Mesodermal cell (in vitro differentiated cells): ENCODE results near the gene TMEM231.
"Not testable (repeated sequence)": the region's sequence is repeated elsewhere in the genome, so short reads cannot be mapped to it uniquely, and the experiment has no call there.

Experiments used
- H3K27ac ChIP-seq: 2 replicates; pipeline ENCODE4 v1.7.0; 2013; ENCODE audit warnings: mild to moderate bottlenecking, low read depth, low read length, moderate library complexity; ENCODE audit not compliant: severe bottlenecking
- H3K36me3 ChIP-seq: 2 replicates; pipeline ENCODE4 v1.7.1; 2013; ENCODE audit warnings: mild to moderate bottlenecking, low read length, moderate library complexity; ENCODE audit not compliant: control insufficient read depth, insufficient read depth
- H3K4me1 ChIP-seq: one replicate; pipeline ENCODE4 v1.7.1; 2013; ENCODE audit warnings: mild to moderate bottlenecking, low read length; ENCODE audit not compliant: insufficient read depth, control insufficient read depth, poor library complexity, severe bottlenecking
- H3K4me3 ChIP-seq: 2 replicates; pipeline ENCODE4 v1.7.0; 2013; ENCODE audit warnings: low read length, control low read depth, mild to moderate bottlenecking; ENCODE audit not compliant: insufficient read depth, poor library complexity, severe bottlenecking; ENCODE audit errors: extremely low read depth
- H3K9me3 ChIP-seq: 2 replicates; pipeline ENCODE4 v1.7.1; 2013; ENCODE audit warnings: mild to moderate bottlenecking, low read length, moderate library complexity; ENCODE audit not compliant: control insufficient read depth
- WGBS, 2 experiments: methylation state at CpG; one replicate each; pipeline ENCODE4 v1.1.5; 2013; ENCODE audit warnings: missing lambda C conversion rate in 2 of 2; ENCODE audit not compliant: insufficient coverage in 2 of 2; 5-methylcytosine and 5-hydroxymethylcytosine counted together

The TMEM231 gene

DNA sequence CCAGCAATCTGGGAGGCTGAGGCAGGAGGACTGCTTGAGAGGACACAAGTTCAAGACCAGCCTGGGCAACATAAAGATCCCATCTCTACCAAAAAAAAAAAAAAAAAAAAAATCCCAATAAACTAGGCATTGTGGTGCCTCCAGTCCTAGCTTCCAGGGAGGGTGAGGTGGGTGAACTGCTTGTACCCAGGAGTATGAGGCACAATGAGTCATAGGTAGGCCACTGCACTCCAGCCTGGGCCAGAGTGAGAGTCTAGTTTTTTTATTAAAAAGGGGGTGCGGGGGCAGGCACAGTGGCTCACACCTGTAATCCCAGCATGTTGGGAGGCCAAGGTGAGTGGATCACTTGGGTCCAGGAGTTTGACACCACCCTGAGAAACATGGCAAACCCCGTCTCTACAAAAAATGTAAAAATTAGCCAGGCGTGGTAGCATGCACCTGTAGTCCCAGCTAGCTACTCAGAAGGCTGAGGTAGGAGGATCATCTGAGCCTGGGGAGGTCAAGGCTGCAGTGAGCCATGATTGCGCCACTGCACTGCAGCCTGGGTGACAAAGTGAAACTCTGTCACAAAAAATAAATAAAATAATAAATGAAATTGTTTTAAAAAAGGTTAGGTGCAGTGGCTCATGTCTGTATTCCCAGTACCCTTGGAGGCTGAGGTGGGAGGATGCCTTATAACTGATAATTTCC is 53.0 kb downstream of the TMEM231 start:
- no peak overlapping the region for H3K4me3 ChIP-seq
- H3K4me1 ChIP-seq, result no peaks in the 10 kb centered on the region
- no peak overlapping the region for H3K27ac ChIP-seq
- no peaks in the 10 kb centered on the region for H3K36me3 ChIP-seq
- WGBS, 2 experiments, result 90 to 91% methylated on average over 3 of the region's 4 CpGs
- no peaks in the 10 kb centered on the region for H3K9me3 ChIP-seq

DNA sequence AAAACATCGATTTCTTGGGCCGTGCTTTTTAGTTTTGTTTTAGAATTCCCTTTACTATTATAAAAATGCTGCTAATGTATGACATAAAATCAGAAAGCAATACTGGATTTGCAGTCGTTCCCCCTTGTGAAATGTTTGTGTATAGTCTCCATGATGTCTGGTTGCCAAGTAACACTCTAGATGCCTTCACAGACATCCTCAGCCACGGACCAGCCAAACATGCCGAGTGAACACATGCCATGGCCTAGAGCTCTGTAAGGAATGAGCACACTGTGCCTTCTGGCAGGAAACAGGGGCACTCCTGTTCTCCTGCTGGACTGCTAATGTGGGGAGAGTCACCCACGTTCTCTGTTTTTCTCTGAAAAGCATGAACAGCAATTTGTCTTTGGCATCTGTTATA is 54.2 kb downstream of the TMEM231 start:
- 80% methylated on average over 1 of the region's 6 CpGs for WGBS, 2 experiments
- H3K4me3 ChIP-seq, H3K4me1 ChIP-seq, H3K27ac ChIP-seq, H3K36me3 ChIP-seq, H3K9me3 ChIP-seq: not testable (repeated sequence)

DNA sequence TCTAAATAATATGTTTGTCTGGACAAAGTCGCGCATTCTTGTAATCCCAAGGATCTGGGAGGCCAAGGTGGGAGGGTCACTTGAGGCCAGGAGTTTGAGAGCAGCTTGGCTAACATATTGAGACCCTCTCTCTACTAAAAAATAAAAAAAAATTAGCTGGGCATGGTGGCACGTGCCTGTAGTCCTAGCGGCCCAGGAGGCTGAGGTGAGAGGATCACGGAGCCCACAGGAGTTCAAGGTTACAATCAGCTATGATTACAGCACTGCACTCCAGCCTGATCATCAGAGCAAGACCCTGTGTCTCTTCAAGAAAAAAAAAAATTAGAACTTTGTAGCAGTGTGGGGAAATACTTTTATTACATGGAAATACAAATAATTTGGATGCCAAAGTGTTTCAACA is 54.7 kb downstream of the TMEM231 start:
- WGBS, 2 experiments, result 100% methylated on average over 4 of the region's 5 CpGs; no CpG with 5 or more reads in 1 of the 2 experiments
- no peak overlapping the region for H3K4me3 ChIP-seq

DNA sequence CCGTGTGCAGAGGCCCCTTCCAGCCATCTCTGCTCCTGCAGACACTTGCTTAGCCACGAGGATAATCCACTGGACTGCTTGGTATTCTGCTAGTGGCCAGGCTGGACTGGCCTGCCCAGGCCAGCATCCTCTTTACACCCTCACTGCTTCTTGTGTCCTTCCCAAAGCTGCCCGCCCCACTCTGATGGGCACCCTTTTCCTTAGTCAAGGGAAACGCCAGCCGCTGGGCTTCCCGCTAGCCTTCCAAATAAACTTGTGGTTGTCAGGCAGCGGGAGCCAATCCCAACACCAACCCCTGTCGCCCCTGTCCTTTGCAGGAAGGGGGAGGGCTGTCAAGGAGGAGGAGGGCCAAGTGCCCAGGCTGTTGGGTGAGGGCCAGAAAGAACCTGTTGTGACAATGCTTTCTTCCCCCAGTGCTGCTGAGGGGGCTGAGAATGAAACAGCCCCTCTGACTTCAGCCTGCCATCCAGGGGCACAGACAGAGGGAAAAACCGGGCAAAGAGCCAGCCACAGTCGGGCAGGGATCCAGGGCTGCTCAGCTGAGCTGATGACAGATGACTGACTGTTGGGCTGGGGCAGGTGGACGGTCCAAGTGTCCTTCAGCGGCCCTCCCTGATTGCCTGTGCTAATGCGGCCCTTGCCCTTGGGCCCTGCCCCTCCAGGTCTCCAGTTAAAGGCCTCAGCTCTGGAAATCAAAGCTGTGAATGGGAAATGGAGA is 57.3 kb downstream of the TMEM231 start:
- not testable (repeated sequence) for H3K4me1 ChIP-seq, H3K27ac ChIP-seq, H3K36me3 ChIP-seq, H3K4me3 ChIP-seq, H3K9me3 ChIP-seq
- WGBS, 2 experiments, result 66 to 90% methylated on average over 3 of the region's 13 CpGs

More for the DNA sequence above, 54.7 kb downstream of the TMEM231 start:
- H3K9me3 ChIP-seq, result no peaks in the 10 kb centered on the region
- H3K27ac ChIP-seq, result no peak overlapping the region
- no peaks in the 10 kb centered on the region for H3K4me1 ChIP-seq
- H3K36me3 ChIP-seq, result no peaks in the 10 kb centered on the region

DNA sequence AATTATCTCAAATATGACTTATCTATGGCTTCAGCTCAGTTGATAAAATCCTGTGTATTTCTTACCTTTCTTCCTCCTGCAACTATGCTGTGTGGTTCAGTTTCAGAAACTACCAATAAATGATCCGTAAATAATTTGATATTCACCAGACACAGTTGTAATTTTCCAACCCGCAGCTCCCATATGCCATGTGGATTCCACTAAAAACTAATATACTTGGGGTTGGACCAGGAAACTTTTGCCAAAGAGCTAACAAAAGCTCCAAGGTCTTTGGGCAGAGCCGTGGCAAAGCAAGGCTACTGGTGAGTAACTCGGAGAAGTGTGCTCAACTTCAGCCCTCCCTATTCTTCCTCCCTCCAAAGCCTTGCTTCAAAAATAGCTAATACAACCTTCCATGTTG is 58.5 kb downstream of the TMEM231 start:
- H3K4me1 ChIP-seq, result no peaks in the 10 kb centered on the region
- no peak overlapping the region for H3K4me3 ChIP-seq
- no peak overlapping the region for H3K27ac ChIP-seq
- no peaks in the 10 kb centered on the region for H3K36me3 ChIP-seq
- H3K9me3 ChIP-seq, result no peaks in the 10 kb centered on the region
- 89 to 92% methylated on average over 4 of the region's 4 CpGs for WGBS, 2 experiments

DNA sequence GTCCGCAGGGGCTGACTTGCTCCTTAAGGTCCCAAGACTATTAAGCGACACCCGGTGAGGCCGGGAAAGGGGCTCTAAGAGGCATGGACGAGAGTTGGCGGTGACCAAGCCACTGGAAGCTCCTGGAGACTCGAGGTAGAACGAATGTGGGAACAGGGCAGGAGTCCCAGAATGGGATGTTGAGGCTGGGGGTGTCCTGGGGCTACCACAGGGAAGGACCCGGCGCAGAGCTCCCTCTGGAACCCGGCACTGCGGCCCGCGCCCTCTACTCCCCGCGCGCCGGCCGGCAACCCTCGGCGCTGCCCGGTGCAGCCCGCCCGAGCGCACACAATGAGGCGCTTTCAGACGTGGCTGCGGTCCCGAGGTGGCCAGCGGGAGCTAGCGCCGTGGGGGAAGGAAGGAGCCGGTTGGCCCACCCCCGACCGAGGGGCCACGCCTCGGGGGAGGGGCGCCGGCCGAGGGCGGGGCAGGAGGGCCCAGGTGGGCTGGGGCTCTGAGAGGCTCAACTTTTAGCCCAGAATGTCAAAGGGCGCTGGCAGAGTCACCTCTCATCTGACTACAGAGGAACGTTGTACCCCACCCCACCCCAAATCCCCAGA is 60.9 kb downstream of the TMEM231 start, which contains the start of gene CHST6:
Gene CHST6, minus strand, starts transcription at position 366 of the 599 bp plus-strand sequence. CDS start 15,613 bp downstream, outside the sequence.
- Histone ChIP-seq H3K27ac (no peak within 1 kb of the TSS), H3K36me3 (no peaks in the 10 kb centered on the region), H3K9me3 (no peaks in the 10 kb centered on the region), H3K4me1 (no peaks in the 10 kb centered on the region), H3K4me3 (peak within 1 kb of the TSS; percentile 49)
- 0 to 1% methylated on average over 21 to 35 of the region's 43 CpGs for WGBS, 2 experiments

DNA sequence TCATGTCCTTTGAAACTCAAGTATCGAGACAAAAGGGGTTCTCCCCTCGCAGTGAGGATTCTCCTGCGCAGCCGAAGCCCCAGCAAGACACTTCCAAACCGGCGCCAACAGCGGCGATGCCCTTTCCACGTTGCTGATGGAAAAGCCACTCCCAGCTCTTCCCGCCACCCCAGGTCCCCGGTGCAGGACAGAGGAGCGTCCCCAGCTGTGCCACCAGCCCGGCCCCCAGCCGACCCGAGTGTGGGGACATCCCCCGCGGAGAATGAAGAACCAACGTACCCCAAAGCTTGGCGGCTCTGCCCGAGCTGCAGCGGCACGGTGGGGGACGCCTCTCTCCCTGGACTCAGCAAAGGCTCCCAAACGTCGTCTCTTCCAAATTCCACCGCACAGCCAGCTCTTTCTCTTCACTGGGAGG is 61.4 kb downstream of the TMEM231 start:
- WGBS, 2 experiments, result 3 to 4% methylated on average over 23 to 25 of the region's 26 CpGs
- Histone ChIP-seq H3K4me1 (no peaks in the 10 kb centered on the region), H3K4me3 (peak overlapping the region; percentile 49), H3K36me3 (no peaks in the 10 kb centered on the region), H3K27ac (no peak overlapping the region), H3K9me3 (no peaks in the 10 kb centered on the region)

DNA sequence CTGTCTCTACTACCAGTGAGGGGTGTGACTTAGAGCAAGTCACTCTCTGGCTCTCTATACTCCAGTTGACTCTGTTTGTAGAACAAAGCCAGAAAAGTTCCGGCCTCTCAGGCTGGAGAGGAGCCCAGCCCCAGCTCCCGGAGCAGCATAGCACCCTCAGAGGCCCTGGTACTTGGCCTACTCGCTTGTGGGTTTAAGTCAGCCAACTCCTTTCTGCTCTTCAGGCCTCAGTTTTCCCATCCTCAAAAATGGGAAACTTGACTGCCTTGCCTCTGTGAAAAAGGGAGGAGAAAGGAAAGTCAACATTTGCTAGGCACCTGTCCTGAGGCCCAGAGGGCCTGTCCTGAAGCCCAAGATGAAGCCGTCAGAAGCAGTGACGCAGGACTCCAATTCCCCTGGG is 61.9 kb downstream of the TMEM231 start:
- 74 to 86% methylated on average over 3 to 4 of the region's 5 CpGs for WGBS, 2 experiments

DNA sequence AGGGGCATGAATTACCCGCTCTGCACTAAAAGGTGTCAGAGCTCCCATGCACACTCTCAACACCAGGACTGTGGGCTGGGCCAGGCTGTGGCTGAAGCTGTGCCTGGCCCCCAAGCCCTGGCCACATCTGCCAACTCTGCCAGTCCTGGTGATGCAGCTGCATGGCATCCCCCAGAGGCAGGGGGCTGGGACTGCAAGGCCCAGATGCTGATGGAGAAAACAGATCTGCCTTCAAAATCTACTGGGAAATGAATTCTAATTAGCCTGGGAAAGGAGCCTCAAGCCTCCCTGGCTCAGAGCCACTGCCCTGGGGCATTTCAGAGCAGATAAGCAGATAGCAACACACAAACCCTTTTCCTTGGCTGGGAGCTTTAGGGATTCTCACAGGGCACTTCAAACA is 64.2 kb downstream of the TMEM231 start:
- Histone ChIP-seq H3K4me1 (no peaks in the 10 kb centered on the region), H3K27ac (no peak overlapping the region), H3K36me3 (no peaks in the 10 kb centered on the region), H3K4me3 (no peak overlapping the region), H3K9me3 (no peaks in the 10 kb centered on the region)
- WGBS, 2 experiments, result 75% methylated on average over 1 of the region's 1 CpG; no CpG with 5 or more reads in 1 of the 2 experiments

More for the DNA sequence above, 61.9 kb downstream of the TMEM231 start:
- H3K4me3 ChIP-seq, result peak overlapping the region; percentile 49
- no peak overlapping the region for H3K27ac ChIP-seq
- no peaks in the 10 kb centered on the region for H3K9me3 ChIP-seq
- H3K4me1 ChIP-seq, result no peaks in the 10 kb centered on the region
- H3K36me3 ChIP-seq, result no peaks in the 10 kb centered on the region

DNA sequence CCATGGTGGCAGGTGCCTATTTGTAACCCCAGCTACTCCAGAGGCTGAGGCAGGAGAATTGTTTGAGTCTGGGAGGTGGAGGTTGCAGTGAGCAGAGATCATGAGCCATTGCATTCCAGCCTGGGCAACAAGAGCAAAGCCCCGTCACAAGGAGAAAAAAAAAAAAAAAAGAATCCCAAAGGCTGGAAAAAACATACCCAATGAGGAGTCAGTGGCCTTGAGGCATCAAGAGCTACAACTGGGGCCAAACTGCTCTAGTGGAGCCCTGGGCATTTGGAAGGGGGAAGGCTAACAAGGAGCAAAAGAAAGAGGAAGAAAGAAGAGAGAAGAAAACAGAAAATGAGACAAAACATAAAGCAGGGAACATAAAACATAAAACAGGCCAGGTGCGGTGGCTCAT is 67.7 kb downstream of the TMEM231 start:
- Histone ChIP-seq H3K4me3 (no peak overlapping the region), H3K36me3 (no peaks in the 10 kb centered on the region), H3K9me3 (no peaks in the 10 kb centered on the region), H3K27ac (no peak overlapping the region), H3K4me1 (no peaks in the 10 kb centered on the region)
- 92 to 100% methylated on average over 1 to 2 of the region's 2 CpGs for WGBS, 2 experiments
